GM12892 (cell line): ENCODE data around the gene KRTAP10-9.

Experiments used
- POLR2A ChIP-seq: IDR thresholded peaks from 2 replicates; pipeline ENCODE4 v1.6.1; 2011; ENCODE audit warnings: low read depth, low read length, control low read depth
- POLR2AphosphoS5 ChIP-seq: IDR thresholded peaks from 2 replicates; pipeline ENCODE4 v1.6.1; 2011; ENCODE audit warnings: low read depth, low read length, control low read depth
- TAF1 ChIP-seq: IDR thresholded peaks from 2 replicates; pipeline ENCODE4 v1.6.1; 2011; ENCODE audit warnings: low read depth, mild to moderate bottlenecking, control low read depth, low read length, borderline replicate concordance

- no peak for TF ChIP-seq POLR2A
- no peak for TF ChIP-seq POLR2AphosphoS5
- no peak for TF ChIP-seq TAF1
Observed at GRCh38 chr21:44667612-44668011, 40.7 kb downstream of the KRTAP10-9 start.
